ENCODE results near the gene OR10J4. TPM values are rescaled to one million over a fixed set of nuclear protein-coding genes. Genes with fewer than 3 reads are reported as not detected.

Gene OR10J4
- polyA plus RNA-seq, 1 of the 3 experiments (the other 2 are of a cell fraction) = not detected

DNA sequence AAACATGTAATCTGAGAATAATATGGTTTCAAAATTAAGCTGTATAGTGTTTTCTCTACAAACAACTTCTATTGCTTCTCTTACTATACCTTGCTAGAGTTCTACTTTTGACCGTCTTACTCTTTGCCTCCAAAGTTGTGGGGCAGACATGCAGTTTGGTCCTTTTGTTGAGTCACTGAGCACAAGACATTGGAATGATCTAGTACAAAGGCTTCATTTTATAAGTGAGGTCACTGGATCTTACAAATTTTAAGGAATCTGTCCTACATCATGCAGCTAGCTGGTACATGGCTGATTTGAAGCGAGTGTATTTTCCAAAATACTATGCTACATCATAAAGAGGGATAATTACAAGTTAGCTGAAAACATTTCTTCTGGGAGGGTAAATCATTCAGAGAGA, 36.3 kb downstream of the OR10J4 start:
- Histone ChIP-seq H3K4me3 (ENCODE audit: low read depth in 2 of 2, low read length in 1 of 2) (no peak overlapping the region), H3K27ac (ENCODE audit: low read depth in 2 of 2, low read length in 1 of 2) (peak overlapping the region in 1 of 2 experiments; percentile 85; a peak in 2 of 4 replicates), H3K4me2 (0 out of 2 replicates have a peak overlapping the region, but pooled peaks have one; percentile 6), H2AFZ (ENCODE audit: low read depth) (peak overlapping the region; percentile 56; the same call in 1 of the 2 replicates), H3K36me3 (replicated peaks in 1 of 2; ENCODE audit: control insufficient read depth in 1 of 2, insufficient read depth in 2 of 2, low read length in 1 of 2) (no peaks in the 10 kb centered on the region), H3K9ac (peak overlapping the region; percentile 28; the same call in 1 of the 2 replicates), H3K9me3 (no peaks in the 10 kb centered on the region), H3K4me1 (ENCODE audit: control insufficient read depth in 1 of 2, insufficient read depth in 2 of 2, low read depth in 1 of 2, low read length in 1 of 2) (peaks cover 0 to 4% of the 10 kb centered on the region in 2 experiments; a peak in 2 of 4 replicates), H3K27me3 (ENCODE audit: insufficient read depth) (no peaks in the 10 kb centered on the region), H4K20me1 (ENCODE audit: insufficient read depth) (no peaks in the 10 kb centered on the region), H3K79me2 (ENCODE audit: insufficient read depth) (no peaks in the 10 kb centered on the region), H3F3A (replicated peaks; ENCODE audit: insufficient read depth) (peaks cover 3% of the 10 kb centered on the region), H3K9me2 (no peaks in the 10 kb centered on the region)
- TF ChIP-seq NRF1 (IDR thresholded peaks at IDR 0.05; ENCODE audit: low read depth, low read length) = no peak
- no peak for TF ChIP-seq TEAD4 (IDR thresholded peaks at IDR 0.05; ENCODE audit: borderline replicate concordance, insufficient read depth)
- no peak for TF ChIP-seq MEF2A (IDR thresholded peaks at IDR 0.05; ENCODE audit: borderline replicate concordance, low read depth)
- TF ChIP-seq EP300 (IDR thresholded peaks at IDR 0.05; ENCODE audit: borderline replicate concordance in 1 of 2, low read depth in 1 of 2, low read length in 1 of 2) = no peak
- TF ChIP-seq JUND (IDR thresholded peaks at IDR 0.05) = no peak
- no peak for TF ChIP-seq FOXJ3 (CRISPR knock-in tag; IDR thresholded peaks at IDR 0.05)
- TF ChIP-seq, protein P1, sequence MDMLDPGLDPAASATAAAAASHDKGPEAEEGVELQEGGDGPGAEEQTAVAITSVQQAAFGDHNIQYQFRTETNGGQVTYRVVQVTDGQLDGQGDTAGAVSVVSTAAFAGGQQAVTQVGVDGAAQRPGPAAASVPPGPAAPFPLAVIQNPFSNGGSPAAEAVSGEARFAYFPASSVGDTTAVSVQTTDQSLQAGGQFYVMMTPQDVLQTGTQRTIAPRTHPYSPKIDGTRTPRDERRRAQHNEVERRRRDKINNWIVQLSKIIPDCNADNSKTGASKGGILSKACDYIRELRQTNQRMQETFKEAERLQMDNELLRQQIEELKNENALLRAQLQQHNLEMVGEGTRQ (IDR thresholded peaks at IDR 0.05; ENCODE audit: borderline replicate concordance, low read depth, low read length) = no peak
- TF ChIP-seq, protein P2, sequence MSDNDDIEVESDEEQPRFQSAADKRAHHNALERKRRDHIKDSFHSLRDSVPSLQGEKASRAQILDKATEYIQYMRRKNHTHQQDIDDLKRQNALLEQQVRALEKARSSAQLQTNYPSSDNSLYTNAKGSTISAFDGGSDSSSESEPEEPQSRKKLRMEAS (IDR thresholded peaks at IDR 0.05; ENCODE audit: low read depth) = no peak
- no peak for TF ChIP-seq GABPA (IDR thresholded peaks at IDR 0.05; ENCODE audit: low read depth)
- TF ChIP-seq POLR2AphosphoS5 (IDR thresholded peaks at IDR 0.05; ENCODE audit: low read depth, low read length) = no peak
- TF ChIP-seq, protein P3, sequence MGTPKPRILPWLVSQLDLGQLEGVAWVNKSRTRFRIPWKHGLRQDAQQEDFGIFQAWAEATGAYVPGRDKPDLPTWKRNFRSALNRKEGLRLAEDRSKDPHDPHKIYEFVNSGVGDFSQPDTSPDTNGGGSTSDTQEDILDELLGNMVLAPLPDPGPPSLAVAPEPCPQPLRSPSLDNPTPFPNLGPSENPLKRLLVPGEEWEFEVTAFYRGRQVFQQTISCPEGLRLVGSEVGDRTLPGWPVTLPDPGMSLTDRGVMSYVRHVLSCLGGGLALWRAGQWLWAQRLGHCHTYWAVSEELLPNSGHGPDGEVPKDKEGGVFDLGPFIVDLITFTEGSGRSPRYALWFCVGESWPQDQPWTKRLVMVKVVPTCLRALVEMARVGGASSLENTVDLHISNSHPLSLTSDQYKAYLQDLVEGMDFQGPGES (IDR thresholded peaks at IDR 0.05; ENCODE audit: low read depth, low read length) = no peak
- TF ChIP-seq, protein P4, sequence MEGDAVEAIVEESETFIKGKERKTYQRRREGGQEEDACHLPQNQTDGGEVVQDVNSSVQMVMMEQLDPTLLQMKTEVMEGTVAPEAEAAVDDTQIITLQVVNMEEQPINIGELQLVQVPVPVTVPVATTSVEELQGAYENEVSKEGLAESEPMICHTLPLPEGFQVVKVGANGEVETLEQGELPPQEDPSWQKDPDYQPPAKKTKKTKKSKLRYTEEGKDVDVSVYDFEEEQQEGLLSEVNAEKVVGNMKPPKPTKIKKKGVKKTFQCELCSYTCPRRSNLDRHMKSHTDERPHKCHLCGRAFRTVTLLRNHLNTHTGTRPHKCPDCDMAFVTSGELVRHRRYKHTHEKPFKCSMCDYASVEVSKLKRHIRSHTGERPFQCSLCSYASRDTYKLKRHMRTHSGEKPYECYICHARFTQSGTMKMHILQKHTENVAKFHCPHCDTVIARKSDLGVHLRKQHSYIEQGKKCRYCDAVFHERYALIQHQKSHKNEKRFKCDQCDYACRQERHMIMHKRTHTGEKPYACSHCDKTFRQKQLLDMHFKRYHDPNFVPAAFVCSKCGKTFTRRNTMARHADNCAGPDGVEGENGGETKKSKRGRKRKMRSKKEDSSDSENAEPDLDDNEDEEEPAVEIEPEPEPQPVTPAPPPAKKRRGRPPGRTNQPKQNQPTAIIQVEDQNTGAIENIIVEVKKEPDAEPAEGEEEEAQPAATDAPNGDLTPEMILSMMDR (IDR thresholded peaks at IDR 0.05) = no peak
- TF ChIP-seq SMC3 (IDR thresholded peaks at IDR 0.05; ENCODE audit: low read depth, low read length) = no peak
- TF ChIP-seq SIN3A (IDR thresholded peaks at IDR 0.05; ENCODE audit: borderline replicate concordance, low read depth, low read length) = no peak
- no peak for TF ChIP-seq YY1 (IDR thresholded peaks at IDR 0.05; ENCODE audit: low read depth)
- no peak for TF ChIP-seq TCF12 (IDR thresholded peaks at IDR 0.05)
- no peak for TF ChIP-seq ELF1 (IDR thresholded peaks at IDR 0.05)
- TF ChIP-seq EZH2phosphoT487 (IDR thresholded peaks at IDR 0.05; ENCODE audit: borderline replicate concordance, low read depth) = no peak
- TF ChIP-seq FOSL2 (IDR thresholded peaks at IDR 0.05; ENCODE audit: borderline replicate concordance, low read depth) = no peak
- TF ChIP-seq TAF1 (IDR thresholded peaks at IDR 0.05; ENCODE audit: borderline replicate concordance, low read depth, low read length) = no peak
- POLR2A ChIA-PET = no interaction called here
- CTCF ChIA-PET = no interaction called here
- DNase-seq = no peak
- WGBS (ENCODE audit: low lambda C conversion rate) = 19% methylated on average over 2 of the region's 2 CpGs

Data from SK-N-SH (cell line).